ENCODE data around the gene EVX1.

EVX1 gene

GRCh38 chr7:27248427-27248806, 5.8 kb downstream of the EVX1 start:
- DNase-seq (ENCODE audit: extremely low spot score, insufficient read length, low read depth) (no peak), FAIRE-seq (no peak)

- DNase-seq (ENCODE audit: extremely low spot score, insufficient read length, low read depth) (no peak), FAIRE-seq (no peak)
Observed at GRCh38 chr7:27248911-27249723, 6.5 kb downstream of the EVX1 start.

GRCh38 chr7:27249724-27250556, 7.3 kb downstream of the EVX1 start:
- DNase-seq (ENCODE audit: extremely low spot score, insufficient read length, low read depth) (no peak), FAIRE-seq (no peak)

- DNase-seq (ENCODE audit: extremely low spot score, insufficient read length, low read depth), result no peak
- FAIRE-seq, result no peak
Observed at GRCh38 chr7:27250557-27251070, 8.0 kb downstream of the EVX1 start.

GRCh38 chr7:27251136-27251651, 8.6 kb downstream of the EVX1 start:
- FAIRE-seq (no peak), DNase-seq (ENCODE audit: extremely low spot score, insufficient read length, low read depth) (no peak)

- DNase-seq (ENCODE audit: extremely low spot score, insufficient read length, low read depth) (no peak), FAIRE-seq (no peak)
Observed at GRCh38 chr7:27251652-27252590, 9.3 kb downstream of the EVX1 start.

- DNase-seq (ENCODE audit: extremely low spot score, insufficient read length, low read depth) (no peak), FAIRE-seq (no peak)
Observed at GRCh38 chr7:27254625-27255024, 12.0 kb downstream of the EVX1 start.

- no peak for DNase-seq (ENCODE audit: extremely low spot score, insufficient read length, low read depth)
- FAIRE-seq, result no peak
Observed at GRCh38 chr7:27260211-27260610, 17.6 kb downstream of the EVX1 start.

GRCh38 chr7:27262121-27262520, 19.5 kb downstream of the EVX1 start:
- no peak for FAIRE-seq
- DNase-seq (ENCODE audit: extremely low spot score, insufficient read length, low read depth), result no peak

GRCh38 chr7:27263781-27264180, 21.2 kb downstream of the EVX1 start:
- DNase-seq (ENCODE audit: extremely low spot score, insufficient read length, low read depth) (no peak), FAIRE-seq (no peak)

- FAIRE-seq (no peak), DNase-seq (ENCODE audit: extremely low spot score, insufficient read length, low read depth) (no peak)
Observed at GRCh38 chr7:27269455-27269854, 26.9 kb downstream of the EVX1 start.

- FAIRE-seq (no peak), DNase-seq (ENCODE audit: extremely low spot score, insufficient read length, low read depth) (no peak)
Observed at GRCh38 chr7:27271384-27271783, 28.8 kb downstream of the EVX1 start.

GRCh38 chr7:27277628-27278027, 35.0 kb downstream of the EVX1 start:
- FAIRE-seq (no peak), DNase-seq (ENCODE audit: extremely low spot score, insufficient read length, low read depth) (no peak)

- DNase-seq (ENCODE audit: extremely low spot score, insufficient read length, low read depth) (no peak), FAIRE-seq (no peak)
Observed at GRCh38 chr7:27283558-27283957, 41.0 kb downstream of the EVX1 start.

GRCh38 chr7:27295236-27295635, 52.6 kb downstream of the EVX1 start:
- DNase-seq (ENCODE audit: extremely low spot score, insufficient read length, low read depth) (no peak), FAIRE-seq (no peak)

- FAIRE-seq, result no peak
- DNase-seq (ENCODE audit: extremely low spot score, insufficient read length, low read depth), result no peak
Observed at GRCh38 chr7:27297356-27297755, 54.8 kb downstream of the EVX1 start.

All from GM18507 (cell line).